WTC11 (cell line): Measurements from ENCODE around the gene STK38L.

ENCODE experiments used
- CREB1 ChIP-seq: sonication (generic); formaldehyde crosslinking; IDR thresholded peaks from 2 replicates; pipeline ENCODE4 v1.8.0; 2023; ENCODE audit warnings: mild to moderate bottlenecking, missing genetic modification reagents
- ELF4 ChIP-seq: sonication (generic); formaldehyde crosslinking; IDR thresholded peaks from 2 replicates; pipeline ENCODE4 v1.8.1; 2022; ENCODE audit warnings: low read depth, mild to moderate bottlenecking, moderate library complexity, missing genetic modification reagents
- NFE2L1 ChIP-seq: sonication (generic); formaldehyde crosslinking; IDR thresholded peaks from 2 replicates; pipeline ENCODE4 v1.8.1; 2023; ENCODE audit warnings: missing genetic modification reagents
- NR2C2 ChIP-seq: sonication (generic); formaldehyde crosslinking; IDR thresholded peaks from 2 replicates; pipeline ENCODE4 v1.8.0; 2022; ENCODE audit warnings: mild to moderate bottlenecking, missing genetic modification reagents
- NR3C1 ChIP-seq: sonication (generic); formaldehyde crosslinking; conservative IDR thresholded peaks from 2 replicates; pipeline ENCODE4 v1.8.1; 2023; ENCODE audit warnings: low read depth, mild to moderate bottlenecking, missing genetic modification reagents
- SP1 ChIP-seq: sonication (generic); formaldehyde crosslinking; conservative IDR thresholded peaks from 2 replicates; pipeline ENCODE4 v1.8.1; 2022; ENCODE audit warnings: missing genetic modification reagents
- TEAD1 ChIP-seq: sonication (generic); formaldehyde crosslinking; IDR thresholded peaks from 2 replicates; pipeline ENCODE4 v1.8.0; 2022; ENCODE audit warnings: mild to moderate bottlenecking, missing genetic modification reagents
- TF ChIP-seq, protein P1 (sequence below): fragments of 200-600 bp; IDR thresholded peaks from 2 replicates; pipeline ENCODE4 v1.8.0; 2022; ENCODE audit warnings: antibody characterized with exemption

DNA sequence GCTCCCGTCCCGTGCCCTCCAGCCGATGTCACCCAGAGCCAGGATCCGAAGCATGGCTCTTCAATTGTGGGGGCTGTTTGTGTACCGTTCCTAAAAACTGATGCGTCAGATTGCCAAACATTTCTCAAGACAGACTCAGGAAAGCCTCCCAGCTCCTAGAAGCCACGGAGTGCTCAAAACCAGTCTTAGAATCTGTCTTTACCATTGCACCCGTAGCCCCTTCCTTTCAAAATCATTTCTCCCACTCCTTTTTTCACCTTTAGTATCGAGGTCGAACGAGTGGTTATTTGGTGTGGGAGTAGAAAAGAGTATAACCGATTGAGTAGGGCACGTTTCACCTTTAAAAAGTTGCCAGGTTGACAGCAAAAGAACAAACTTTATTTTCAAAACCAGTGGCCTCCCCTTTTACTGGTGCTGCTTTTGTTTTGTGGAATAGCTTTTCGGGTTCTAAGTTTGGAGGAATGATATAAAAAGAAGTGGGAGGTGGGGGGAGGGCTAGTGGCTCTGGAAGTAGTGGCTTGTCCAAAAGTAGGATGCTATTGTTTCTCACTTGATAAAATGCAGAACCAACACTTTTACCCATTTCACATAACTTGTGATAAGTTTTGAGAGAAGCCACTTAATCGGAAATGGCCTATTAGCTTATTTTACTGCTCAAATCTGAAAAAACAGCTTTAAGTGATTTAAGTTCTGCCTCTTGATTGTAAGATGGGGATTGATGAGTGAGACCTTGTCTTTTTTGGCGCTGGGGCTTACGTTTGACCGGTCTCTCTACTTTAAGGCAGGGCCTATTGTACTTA is 803 bp downstream of the STK38L start:
- no peak for TF ChIP-seq NFE2L1 (CRISPR knock-in tag)
- TF ChIP-seq CREB1 (CRISPR knock-in tag), result no peak
- TF ChIP-seq, protein P1, sequence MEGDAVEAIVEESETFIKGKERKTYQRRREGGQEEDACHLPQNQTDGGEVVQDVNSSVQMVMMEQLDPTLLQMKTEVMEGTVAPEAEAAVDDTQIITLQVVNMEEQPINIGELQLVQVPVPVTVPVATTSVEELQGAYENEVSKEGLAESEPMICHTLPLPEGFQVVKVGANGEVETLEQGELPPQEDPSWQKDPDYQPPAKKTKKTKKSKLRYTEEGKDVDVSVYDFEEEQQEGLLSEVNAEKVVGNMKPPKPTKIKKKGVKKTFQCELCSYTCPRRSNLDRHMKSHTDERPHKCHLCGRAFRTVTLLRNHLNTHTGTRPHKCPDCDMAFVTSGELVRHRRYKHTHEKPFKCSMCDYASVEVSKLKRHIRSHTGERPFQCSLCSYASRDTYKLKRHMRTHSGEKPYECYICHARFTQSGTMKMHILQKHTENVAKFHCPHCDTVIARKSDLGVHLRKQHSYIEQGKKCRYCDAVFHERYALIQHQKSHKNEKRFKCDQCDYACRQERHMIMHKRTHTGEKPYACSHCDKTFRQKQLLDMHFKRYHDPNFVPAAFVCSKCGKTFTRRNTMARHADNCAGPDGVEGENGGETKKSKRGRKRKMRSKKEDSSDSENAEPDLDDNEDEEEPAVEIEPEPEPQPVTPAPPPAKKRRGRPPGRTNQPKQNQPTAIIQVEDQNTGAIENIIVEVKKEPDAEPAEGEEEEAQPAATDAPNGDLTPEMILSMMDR, result no peak
- no peak for TF ChIP-seq NR3C1 (CRISPR knock-in tag)
- no peak for TF ChIP-seq TEAD1
- TF ChIP-seq SP1 (CRISPR knock-in tag), result no peak
- no peak for TF ChIP-seq NR2C2 (CRISPR knock-in tag)
- TF ChIP-seq ELF4 (CRISPR knock-in tag), result no peak
